Measurements from ENCODE around the gene RPS14.

GRCh38 chr5:150485693-150486401 is 36.3 kb upstream of the RPS14 start:
- TF ChIP-seq EZH2 (IDR thresholded peaks at IDR 0.05; ENCODE audit: insufficient read depth, poor library complexity, severe bottlenecking) = no peak
- TF ChIP-seq EZH2phosphoT487 (IDR thresholded peaks at IDR 0.05; ENCODE audit: insufficient read depth, low read depth) = no peak
